GM12892 (cell line): ENCODE measurements around the gene ZMIZ1.

ENCODE experiments used
- POLR2A ChIP-seq: IDR thresholded peaks from 2 replicates; pipeline ENCODE4 v1.6.1; 2011; ENCODE audit warnings: low read depth, low read length, control low read depth
- TAF1 ChIP-seq: IDR thresholded peaks from 2 replicates; pipeline ENCODE4 v1.6.1; 2011; ENCODE audit warnings: low read depth, mild to moderate bottlenecking, control low read depth, low read length, borderline replicate concordance

DNA sequence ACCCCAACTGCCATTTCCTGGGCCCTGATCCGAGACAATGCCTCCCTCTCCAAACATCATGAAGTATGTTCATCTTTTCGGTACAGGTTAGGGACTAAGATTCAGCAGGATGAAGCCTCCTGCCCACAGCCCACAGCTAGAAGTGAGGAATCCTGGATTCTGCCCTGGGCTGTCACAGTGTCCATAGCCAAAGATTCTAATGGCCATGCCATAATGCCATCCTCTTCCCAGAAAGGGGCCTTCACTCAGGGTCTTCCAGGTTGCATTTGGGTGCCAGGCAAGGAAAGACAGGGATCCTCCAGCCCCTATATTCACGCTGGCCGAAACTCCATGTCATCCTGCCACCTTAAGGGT is 15.7 kb upstream of the ZMIZ1 start:
- no peak for TF ChIP-seq POLR2A
- no peak for TF ChIP-seq TAF1
